GM21723 (cell line): ENCODE data around the gene PRDM15.
"Not testable (repeated sequence)": the region's sequence is repeated elsewhere in the genome, so short reads cannot be mapped to it uniquely, and the experiment has no call there.

Source experiments
- ATAC-seq: cut with Tn5 transposase; IDR thresholded peaks from one replicate; pipeline ENCODE4 v1.9.1; 2021; ENCODE audit warnings: mild to moderate bottlenecking, moderate library complexity; ENCODE audit not compliant: unreplicated experiment

PRDM15 gene

DNA sequence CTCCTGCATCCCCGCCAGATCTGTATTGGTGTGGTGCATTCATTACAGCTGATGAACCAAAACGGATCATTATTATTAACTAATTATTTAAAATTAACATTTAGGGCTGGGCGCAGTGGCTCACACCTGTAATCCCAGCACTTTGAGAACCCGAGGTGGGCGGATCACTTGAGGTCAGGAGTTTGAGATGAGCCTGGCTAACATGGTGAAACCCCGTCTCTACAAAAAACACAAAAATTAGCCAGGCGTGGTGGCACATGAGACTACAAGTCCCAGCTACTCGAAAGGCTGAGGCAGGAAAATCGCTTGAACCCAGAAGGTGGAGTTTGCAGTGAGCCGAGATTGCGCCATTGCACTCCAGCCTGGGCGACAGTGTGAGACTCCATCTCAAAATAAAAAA lies 93.9 kb downstream of the PRDM15 start:
- not testable (repeated sequence) for ATAC-seq

DNA sequence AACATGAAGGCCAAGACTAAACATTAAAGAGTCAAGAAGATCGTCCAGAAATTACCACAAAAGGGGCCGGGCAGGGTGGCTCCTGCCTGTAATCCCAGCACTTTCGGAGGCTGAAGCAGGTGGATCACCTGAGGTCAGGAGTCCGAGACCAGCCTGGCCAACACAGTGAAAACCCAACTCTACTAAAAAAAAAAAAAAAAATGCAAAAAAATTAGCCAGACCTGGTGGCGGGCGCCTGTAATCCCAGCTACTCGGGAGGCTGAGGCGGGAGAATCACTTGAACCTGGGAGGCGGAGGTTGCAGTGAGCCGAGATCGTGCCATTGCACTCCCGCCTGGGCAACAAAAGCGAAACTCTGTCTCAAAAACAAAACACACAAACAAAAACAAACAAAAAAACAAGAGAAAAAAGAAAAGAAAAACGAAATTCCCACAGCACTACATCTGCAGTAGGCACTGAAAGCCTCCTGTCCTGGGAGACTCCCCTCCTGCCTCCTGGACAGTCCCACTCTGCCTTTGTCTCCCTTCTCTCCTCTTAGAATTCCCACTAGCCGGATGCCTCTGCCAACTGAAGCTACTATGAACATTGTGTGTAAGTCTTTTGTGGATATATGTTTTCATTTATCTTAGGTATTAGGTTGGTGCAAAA lies 94.6 kb downstream of the PRDM15 start:
- ATAC-seq, result no peak

DNA sequence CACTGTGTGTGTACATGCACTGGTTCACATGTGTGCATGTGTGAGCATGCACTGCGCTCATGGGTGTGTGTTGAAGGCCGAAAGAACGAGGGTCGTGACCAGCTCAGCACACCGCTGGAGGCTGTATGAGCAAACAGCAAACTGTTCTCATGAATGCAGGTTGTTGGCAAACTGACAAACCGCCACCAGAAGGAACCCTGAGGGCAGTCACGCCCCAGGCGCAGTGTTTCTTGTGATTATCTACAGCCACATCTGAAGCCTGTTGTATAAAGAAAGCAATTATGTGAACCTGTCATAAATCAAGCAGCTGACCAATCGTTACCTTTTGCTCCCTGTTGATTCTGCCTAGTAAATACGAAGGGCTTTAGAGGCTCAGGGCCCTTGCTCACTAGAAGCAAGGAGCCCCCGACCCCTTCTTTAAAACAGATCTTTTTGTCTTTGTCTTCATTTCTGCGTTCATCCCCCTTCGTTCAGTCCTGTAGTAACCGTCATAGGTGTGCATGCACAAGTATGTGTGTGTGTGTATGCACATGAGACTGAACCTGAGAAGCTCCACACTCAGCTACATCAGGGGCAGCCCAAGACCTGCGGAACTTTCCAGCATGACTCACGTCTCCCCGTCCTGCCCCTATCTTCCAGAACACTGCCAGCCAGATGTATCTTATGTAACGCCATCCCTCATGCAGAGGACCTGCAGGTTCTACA lies 95.5 kb downstream of the PRDM15 start:
- ATAC-seq, result no peak

DNA sequence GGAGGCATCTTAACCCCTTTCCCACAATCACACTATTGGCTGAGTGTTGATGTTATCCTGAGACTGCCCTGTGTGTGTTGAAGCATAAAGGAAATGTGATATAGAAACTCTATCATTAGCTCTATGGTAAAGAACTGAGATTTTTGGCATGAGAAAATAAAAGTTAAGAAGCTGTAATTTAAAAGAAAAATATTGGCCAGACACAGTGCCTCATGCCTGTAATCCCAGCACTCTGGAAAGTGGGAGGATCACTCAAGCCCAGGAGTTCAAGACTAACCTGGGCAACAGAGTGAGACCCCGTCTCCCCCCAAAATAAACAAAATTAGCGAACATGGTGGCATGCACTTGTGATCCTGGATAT lies 98.1 kb downstream of the PRDM15 start:
- ATAC-seq, result no peak

DNA sequence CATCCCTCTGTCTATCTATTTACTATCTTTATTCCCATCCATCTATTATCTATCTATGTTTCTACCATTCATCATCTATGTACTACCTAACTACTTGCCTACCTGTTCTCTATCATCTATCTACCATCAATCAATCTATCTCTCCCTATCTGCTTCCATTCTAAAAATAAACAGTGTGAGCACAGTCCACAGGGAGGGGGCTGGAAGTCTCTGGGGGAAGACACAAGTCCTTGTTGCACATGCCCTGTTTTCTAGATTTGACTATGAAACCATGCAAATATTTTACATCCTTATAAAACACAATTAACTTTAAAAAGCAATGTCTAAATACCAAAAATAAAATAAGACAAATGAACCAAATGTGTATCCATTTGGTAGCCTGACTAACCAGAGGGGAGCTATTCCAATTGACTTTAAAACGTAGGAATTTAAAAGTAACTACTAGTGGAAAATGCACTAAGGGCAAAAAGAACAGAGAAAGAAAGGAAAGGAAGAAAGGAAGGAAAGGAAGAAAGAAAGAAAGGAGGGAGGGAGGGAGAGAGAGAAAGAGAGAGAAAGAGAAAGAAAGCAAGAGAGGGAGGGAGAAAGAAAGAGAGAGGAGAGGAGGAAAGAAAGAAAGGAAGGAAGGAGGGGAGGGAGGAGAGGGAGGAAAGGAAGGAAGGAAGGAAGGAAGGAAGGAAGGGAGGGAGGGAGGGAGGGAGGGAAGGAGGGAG lies 98.7 kb downstream of the PRDM15 start:
- no peak for ATAC-seq

DNA sequence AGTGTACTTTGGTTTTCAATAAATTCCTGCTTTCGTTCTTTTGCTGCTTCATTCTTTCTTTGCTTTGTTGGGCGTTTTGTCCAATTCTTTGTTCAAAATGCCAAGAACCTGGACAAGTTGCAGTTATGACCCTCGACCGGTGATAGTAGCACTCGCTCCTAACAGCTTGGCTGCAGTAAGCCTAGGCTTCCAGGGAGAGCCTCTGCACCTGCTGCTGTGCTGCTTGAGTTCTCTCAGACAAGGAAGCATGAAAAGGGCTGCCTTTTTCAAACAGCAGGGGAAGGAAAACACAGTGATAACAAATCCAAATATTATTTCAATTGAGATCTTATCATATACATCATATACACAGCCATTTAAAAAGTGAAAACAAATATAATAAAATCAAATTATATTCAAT lies 99.5 kb downstream of the PRDM15 start:
- ATAC-seq, result no peak

DNA sequence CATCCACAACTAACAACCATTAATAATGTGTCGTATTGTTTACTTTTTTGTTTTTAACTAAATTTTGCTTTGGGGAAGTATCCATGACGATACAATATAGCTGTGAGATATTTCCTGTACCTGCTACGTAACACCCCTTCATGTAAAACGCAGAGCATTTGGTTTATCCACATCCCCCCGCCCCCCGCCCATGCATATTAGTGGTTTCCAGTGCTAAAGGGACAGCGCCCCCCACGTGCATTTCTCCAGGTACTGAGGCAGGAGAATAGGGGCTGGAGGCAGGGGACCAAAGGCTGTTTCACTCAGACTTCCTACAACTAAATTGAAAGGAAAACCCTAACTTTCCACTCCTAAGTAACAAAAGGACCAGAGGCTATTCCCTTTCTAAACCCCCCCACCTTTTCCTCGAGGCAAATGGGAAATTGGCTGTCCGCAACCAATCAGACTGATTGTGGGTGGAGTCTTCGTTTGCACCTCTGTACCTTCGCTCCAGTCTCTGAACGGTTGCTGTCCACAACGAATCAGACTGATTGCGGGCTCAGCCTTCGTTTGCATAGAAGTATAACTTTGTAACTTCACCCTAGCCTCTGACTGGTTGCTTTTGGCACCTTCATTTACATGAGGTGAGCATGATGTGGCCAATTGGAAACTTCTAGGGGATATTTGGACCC lies 100.1 kb downstream of the PRDM15 start:
- ATAC-seq, result no peak

DNA sequence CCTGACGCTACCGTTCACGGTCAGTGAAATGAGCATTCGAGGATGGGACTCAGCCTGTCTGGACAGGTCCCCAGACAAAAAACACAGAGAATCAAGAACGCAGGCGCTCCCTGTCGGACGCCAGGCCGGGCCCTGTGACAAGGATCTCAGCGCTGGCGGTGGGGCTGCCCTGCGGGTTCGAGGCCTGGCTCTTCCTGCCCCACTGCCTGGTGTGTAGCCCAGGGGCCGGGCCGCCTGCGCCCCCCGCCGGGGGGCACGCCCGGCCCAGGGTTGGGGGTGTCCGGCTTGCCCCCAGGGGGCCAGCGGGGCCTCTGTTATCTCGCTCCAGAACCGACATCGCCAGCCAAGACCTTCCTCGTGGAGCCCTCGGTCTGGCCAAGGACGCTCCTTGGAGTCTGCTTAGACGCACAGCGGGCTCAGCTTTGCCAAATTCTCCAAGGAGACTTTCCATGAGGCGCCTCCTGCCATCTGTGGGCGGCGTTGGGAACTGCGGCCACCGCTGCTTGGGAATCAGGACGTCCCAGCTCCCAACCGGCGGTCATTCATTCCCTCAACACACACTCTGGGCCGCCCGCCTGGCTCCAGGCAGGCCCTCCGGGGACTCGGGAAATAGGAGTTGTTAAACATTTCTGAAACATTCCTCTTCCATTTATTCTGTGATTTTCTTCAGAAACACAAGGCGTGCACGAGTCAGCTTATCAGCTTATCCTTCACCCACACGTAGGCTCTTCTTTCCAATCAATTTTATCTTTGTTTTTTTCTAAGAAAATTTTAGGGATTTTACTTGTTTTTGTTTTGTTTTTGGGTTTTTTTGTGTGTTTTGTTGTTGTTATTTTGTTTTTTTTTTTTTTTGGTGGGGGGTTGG lies 101.0 kb downstream of the PRDM15 start:
- no peak for ATAC-seq

DNA sequence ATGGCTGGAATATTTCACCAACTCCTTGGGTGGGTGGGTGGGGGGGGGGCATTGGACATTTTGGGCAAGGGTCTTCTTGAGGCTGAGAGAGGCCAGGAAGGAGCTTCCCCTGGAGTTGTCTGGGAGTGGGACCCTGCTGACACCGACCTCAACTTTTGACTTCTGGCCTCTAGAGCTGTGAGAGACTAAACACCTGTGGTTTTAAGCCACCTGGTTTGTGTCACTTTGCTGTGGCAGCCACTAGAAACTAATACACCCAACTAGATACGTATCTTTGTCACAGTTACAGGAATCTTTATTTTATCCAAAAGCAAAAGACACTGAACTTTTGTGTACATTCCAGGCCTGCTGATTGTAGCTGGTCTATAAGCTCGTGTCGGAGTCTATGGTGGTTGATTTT lies 102.4 kb downstream of the PRDM15 start:
- ATAC-seq, result no peak

DNA sequence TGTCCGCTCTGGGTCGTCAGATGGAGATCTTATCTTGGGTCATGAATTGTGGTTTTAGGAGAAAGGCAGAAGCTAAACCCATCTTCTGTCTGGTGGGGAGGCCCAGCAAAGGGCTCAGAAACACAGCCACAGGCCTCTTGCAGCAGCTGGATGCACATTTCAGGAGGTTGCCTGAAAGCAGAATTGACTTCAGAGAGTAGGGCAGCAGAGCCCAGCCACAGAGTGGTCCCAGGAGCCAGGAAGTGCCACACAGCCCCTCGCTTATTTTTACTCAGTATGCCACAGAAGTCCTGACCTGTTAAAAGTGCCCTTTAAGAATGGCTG lies 104.0 kb downstream of the PRDM15 start:
- no peak for ATAC-seq

DNA sequence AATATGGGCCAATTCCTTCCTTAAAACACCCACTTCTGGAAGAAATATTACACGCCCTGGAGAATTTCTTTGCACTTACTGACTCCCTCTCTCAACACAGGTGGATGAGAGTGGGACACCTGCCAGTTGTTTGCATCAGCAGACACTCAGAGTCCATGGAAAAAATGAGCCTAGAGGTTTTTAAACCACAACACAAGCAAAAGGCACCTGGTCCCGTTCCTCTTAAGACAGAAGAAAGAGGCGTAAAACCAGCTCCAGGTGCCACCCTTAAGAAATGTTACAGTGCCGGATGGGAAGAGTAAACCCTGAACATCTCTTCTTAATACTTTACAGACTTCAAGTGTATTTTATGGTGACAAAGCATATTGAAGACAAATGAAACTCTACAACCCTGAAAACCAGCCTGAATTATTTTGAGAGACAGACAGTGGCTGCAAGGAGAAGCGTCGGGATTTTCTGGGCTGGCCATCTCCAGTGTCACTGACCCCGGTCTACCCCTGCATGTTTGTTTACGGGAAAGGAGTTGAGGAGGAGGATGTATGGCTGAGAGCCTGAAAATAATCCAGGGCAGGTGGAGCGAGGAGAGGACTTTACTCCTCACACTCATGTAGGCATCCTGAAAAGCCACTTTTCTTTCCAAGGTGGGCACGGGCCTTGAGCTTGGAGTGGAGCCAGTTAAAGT lies 104.5 kb downstream of the PRDM15 start:
- no peak for ATAC-seq

DNA sequence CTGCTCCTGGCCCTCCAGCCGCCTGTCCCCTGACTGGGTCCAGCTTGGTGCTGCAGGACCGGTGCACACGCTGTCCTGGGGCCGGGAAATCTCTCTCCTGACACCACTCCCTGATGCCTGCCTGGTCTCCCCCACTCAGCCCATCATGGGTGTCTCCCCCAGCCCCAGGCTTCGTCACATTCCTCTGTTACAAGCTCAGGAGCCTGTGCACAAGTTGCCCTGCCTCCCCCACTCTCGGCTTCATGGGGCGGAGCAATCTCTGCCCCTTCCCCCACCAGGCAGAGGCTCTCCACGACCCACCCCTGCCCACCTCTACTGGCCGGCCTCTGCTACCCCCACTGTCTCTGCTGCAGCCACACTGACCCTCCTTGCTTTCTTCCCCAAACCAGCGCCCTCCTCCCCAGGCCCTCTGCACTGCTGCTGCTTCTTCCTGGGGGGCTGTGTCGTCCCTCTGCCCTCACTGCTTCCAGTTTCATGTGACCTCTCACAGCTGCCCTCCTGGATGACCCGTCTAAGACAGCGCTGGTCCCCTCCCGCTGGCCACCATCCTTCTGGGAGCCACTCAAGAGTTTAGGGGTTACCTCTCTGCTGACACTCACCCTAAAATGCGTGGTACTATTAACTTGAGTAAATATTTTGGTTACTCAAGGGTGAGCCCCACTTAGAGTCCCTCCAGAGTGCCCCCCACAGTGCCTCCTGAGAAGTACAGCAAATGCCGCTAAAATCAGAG lies 106.6 kb downstream of the PRDM15 start:
- no peak for ATAC-seq

DNA sequence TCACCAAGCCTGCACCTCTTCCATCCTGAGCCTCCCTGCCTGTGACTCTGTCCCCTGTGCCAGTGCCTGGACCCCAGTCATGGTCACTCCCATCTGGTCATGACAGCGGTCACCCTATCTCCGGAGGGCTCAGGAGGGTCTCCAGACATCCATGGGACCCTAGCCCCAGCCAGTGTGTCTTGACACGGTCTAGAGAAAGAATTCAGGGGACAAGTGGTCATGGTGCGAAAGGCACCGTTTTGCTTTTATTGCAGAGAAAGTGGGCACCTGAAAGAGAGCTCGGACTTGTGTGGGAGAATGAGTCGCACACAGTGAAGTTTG lies 107.6 kb downstream of the PRDM15 start:
- no peak for ATAC-seq

DNA sequence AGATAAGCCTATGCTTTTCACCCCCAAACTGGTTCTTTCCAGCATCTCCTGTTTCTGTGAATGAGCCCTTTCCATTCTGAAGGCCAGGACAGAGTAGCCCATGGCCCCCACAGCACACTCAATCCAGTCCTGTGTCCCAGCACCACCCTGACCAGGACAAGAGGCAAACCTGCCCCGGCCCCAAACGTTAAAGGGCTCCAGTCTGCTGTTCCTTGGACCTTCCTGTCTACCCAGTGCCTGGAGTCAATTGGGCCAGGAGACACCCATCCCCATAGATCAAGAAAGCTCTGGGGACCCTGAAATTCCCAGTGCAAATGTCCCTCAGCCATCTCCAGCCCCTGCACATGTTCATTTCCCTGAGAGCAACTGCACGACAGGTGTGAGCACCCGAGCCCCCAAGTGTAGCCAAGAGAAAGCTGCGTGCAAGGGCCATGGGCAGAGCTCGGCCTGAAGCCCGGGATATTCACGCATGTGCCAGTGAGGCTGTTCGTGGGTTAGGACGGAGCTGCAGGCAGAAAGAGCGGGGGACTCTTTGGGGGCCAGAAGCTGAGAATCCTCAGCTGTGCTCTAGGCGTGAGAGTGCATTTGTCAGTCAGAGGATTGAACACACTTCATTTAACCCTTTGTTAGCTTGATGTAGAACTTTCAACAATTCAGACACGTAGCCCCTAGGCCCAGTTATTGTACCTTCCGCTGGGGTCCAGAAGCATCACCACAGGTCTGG lies 108.1 kb downstream of the PRDM15 start:
- ATAC-seq, result no peak

DNA sequence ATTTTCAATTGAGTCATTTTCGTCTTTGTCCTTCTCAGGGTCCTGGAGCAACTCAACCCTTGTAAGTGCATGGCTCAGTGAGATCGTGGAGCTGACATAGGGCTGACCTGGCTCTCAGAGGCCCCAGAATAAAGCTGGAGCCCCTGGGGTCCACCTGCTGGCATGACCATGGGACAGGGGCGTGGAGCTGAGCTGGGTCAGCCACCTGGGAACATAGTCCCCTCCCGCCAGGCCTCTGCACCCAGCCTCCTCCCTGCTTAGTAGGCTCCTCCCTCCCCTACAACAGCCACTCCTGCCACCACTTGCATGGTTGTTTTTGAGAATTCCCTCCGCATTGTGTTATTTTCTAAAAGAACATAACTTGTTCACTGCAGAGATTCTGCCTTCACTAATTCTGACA lies 109.2 kb downstream of the PRDM15 start:
- ATAC-seq, result no peak

DNA sequence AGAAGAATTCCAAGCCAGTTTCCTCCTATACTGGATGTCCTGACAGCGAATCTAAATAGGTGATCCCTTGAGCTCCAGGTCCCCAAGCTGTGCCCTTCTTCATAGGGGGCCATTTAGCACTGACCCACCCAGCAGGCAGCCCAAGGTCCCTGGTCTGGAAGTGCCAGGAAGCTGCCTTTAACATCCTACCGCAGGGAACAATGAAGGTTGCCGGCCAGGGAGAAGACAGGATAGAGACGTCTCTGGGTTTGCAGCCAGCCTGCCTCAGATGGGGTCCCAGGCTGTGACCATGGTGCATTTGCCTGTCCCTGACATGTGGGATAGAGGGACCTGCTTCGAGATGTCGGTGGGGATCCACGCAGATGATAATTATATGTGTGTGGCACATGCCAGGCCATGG lies 109.6 kb downstream of the PRDM15 start:
- no peak for ATAC-seq

DNA sequence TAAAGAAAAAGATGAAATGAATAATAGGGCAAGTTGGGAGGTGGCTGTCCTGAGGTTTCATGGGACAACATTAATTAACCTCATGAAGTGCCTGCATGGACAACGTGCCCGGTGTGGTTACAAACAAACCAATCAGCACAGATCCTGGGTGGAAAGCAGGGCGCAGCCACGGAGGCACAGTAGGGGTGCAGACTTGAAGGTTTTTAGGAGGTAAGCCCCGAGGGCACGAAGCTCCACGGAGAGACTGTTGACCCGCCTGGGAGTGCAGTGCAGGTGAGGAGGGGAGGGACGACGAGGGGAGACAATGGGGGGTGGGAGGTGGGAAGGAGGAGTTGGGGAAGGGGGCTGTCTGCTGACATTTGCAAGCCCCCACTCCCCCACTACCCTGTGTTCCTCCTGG lies 110.0 kb downstream of the PRDM15 start:
- no peak for ATAC-seq

DNA sequence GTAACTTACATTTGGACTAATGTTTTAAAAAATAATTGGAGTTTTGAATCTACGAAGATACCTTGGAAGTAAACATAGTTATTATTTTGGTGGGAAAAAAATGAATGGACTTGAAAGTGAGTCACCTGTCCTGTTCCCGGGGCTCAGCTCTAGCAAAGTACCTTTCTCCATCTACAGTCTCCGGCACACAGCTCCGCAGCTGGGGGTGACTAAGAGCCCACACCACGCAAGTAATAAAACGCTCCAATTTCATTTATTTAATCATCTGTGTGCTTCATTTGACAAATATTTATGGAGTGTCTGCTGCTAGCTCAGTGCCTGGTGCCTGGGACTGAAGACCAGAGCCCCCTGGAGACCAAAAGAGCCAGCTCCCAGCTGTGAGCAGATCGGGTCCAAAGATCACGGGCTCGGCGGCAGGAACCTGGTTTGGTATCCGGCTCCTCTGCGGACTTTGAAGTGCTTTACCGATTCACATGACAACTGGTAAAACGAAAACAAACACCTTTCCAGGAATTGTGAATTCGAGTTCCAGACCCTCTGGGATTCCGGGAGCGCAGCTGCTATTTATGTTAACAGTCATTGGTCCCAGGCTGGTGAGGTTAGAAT lies 110.6 kb downstream of the PRDM15 start:
- no peak for ATAC-seq
